NT2/D1 (cell line): ENCODE data around the gene UBTD2.

Experiments
- DNase-seq: peaks from one replicate; pipeline ENCODE4 v3.0.0-alpha.2; 2011; ENCODE audit warnings: low read depth, low spot score
- H3K27me3 ChIP-seq: 2 replicates; pipeline ENCODE4 v1.6.0; 2011; ENCODE audit warnings: mild to moderate bottlenecking; ENCODE audit not compliant: insufficient read length, insufficient read depth
- H3K36me3 ChIP-seq: 2 replicates; pipeline ENCODE4 v1.6.1; 2011; ENCODE audit warnings: mild to moderate bottlenecking, low read length, mixed read lengths; ENCODE audit not compliant: insufficient read depth, insufficient read length
- H3K4me1 ChIP-seq: 2 replicates; pipeline ENCODE4 v1.5.1; 2011; ENCODE audit not compliant: insufficient read depth, insufficient read length
- H3K4me3 ChIP-seq: 2 replicates; pipeline ENCODE4 v1.5.1; 2011; ENCODE audit warnings: low read depth; ENCODE audit not compliant: insufficient read length
- H3K9ac ChIP-seq: 2 replicates; pipeline ENCODE4 v1.6.0; 2011; ENCODE audit warnings: low read depth; ENCODE audit not compliant: insufficient read length
- H3K9me3 ChIP-seq: 2 replicates; pipeline ENCODE4 v1.5.1; 2011; ENCODE audit warnings: mild to moderate bottlenecking, low read length; ENCODE audit not compliant: insufficient read depth
- SUZ12 ChIP-seq: IDR thresholded peaks from 2 replicates; pipeline ENCODE4 v1.6.1; 2011; ENCODE audit not compliant: insufficient read length, insufficient read depth; ENCODE audit errors: extremely low read depth
- YY1 ChIP-seq: IDR thresholded peaks from 2 replicates; pipeline ENCODE4 v1.6.1; 2011; ENCODE audit not compliant: insufficient read length, insufficient read depth
- ZNF274 ChIP-seq: IDR thresholded peaks from 2 replicates; pipeline ENCODE4 v1.6.1; 2011; ENCODE audit warnings: mild to moderate bottlenecking, low read depth, low read length

Gene UBTD2

DNA sequence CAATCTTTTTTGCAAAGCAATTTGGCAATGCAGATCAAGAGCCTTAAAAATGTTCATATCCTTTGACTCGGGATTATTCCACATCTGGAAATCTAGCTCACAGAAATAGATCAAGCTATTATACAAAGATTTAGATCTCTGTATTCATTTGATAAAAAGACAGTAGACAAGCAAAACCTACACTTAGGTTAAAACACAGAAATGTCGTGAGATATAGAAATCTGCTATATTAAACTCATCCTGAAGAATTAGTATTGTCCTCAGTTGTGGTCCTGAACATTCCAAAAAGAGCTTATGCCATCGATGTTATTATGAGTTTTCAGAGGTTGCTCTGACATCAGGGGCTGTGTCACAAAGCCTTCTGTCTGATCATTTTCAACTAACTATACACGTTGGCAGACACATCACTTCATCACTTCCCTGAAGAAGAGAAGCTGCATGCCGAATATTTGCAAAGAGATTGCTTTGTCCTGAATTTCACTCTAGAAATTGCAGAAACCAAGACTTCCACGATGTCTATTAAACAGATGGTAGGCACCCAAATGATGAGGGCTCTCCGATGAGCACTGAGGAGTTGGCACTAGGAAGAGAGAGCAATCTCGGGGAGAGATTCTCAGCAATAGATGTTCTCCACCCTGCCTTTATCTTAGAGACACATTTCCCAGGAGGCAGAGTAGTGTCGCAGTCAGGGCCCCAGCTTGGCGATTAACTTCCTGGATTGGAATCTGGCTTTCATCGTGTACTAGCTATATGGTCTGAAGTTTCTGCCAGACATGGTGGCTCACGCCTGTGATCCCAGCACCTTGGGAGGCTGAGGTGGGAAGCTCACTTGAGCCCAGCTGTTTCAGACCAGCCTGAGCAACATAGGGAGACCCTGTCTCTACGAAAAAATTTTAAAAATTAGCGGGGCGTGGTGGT lies 1.9 kb upstream of the UBTD2 start:
- Histone ChIP-seq H3K4me1 (no peaks in the 10 kb centered on the region), H3K9ac (no peak overlapping the region), H3K9me3 (no peaks in the 10 kb centered on the region), H3K36me3 (peaks cover 4% of the 10 kb centered on the region), H3K27me3 (no peaks in the 10 kb centered on the region), H3K4me3 (no peak overlapping the region)
- DNase-seq, result no peak
- TF ChIP-seq ZNF274 (no peak), SUZ12 (no peak), YY1 (no peak)

GRCh38 chr5:172284611-172284980 lies 1.0 kb upstream of the UBTD2 start:
- no peak for DNase-seq
- Histone ChIP-seq H3K36me3 (peaks cover 4% of the 10 kb centered on the region), H3K4me3 (peak overlapping the region; percentile 72), H3K27me3 (no peaks in the 10 kb centered on the region), H3K4me1 (no peaks in the 10 kb centered on the region), H3K9me3 (no peaks in the 10 kb centered on the region), H3K9ac (peak overlapping the region; percentile 85)
- TF ChIP-seq YY1 (no peak), SUZ12 (no peak), ZNF274 (no peak)

DNA sequence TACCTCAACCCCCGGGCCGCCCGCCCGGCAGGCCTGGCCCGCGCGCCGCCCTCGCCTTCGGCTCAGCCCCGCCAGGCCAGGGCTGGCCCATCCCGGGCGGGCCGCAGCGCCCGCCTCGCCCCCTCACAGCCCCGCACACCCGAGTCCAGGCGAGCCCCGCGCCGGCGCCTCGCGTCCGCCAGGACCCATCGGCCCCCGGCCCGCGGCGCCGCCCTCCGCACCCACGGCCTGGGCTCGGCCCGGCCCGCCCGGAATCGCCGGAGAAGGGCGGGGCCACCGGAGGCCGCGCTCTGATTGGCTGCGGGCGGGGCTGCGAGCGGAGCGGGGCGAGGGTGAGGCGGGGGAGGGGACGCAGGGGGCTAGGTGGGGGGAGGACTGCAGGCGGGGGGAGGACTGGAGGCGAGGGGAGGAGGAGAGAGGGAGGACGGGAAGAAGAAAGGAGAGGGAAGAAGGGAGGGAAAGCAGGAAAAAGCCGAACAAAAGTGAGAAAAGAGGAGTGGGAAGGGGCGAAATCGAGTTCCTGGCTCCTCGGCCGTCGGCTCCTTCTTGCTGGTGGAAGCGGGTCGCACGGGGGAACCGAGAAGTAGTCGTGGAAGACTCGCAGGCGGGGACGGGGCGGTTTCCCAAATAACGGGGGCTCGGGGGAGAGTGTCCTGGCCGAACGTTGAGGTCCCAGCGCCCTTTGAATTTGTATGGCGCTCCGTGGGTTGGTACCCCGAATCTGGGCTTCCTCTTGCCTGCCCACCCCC lies 472 bp upstream of the UBTD2 start:
- no peak for TF ChIP-seq ZNF274
- TF ChIP-seq YY1, result no peak
- no peak for TF ChIP-seq SUZ12
- H3K9me3 ChIP-seq, result no peaks in the 10 kb centered on the region
- H3K4me3 ChIP-seq, result peak overlapping the region; percentile 72
- H3K9ac ChIP-seq, result peak overlapping the region; percentile 85
- peak; percentile 51 for DNase-seq
- H3K27me3 ChIP-seq, result no peaks in the 10 kb centered on the region
- peaks cover 4% of the 10 kb centered on the region for H3K36me3 ChIP-seq
- H3K4me1 ChIP-seq, result no peaks in the 10 kb centered on the region

DNA sequence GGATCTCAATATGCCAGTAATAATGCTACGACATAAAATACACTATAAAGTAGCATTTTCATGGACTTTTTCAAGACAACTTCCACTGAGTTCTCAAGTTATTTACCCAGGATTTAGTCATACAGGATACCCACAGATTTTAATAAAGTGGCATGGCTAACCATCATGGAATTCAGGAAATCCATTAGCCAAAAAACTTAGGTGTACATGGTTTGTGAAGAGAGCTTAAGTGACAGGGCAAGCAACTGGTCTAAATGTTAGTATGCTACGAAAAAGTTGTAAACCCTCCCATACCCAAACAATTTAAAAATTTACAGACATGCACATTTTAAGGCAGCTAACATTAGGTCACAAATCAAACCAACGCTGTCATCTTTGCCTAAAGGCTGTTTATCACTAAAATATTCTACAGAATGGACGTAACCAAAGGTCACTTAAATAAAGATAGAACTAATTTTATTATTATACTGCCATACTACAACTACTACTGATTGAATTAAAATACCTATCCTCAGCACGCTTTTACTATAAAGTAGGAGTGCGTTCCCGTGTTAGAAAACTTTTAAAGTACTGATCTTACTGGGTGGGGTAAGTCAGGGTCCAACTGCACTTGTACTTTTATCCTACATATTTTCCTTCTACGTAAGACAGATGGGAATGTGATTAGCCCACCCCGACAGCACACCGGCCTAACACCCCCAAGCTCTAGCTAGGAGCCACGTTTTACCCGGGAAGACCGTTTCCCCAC lies 1.1 kb downstream of the UBTD2 start:
- H3K36me3 ChIP-seq, result peaks cover 4% of the 10 kb centered on the region
- TF ChIP-seq ZNF274, result no peak
- no peak for TF ChIP-seq YY1
- no peak for TF ChIP-seq SUZ12
- no peak for DNase-seq
- H3K9ac ChIP-seq, result peak overlapping the region; percentile 82
- peak overlapping the region; percentile 68 for H3K4me3 ChIP-seq
- H3K4me1 ChIP-seq, result no peaks in the 10 kb centered on the region
- no peaks in the 10 kb centered on the region for H3K27me3 ChIP-seq
- no peaks in the 10 kb centered on the region for H3K9me3 ChIP-seq

- peaks cover 7% of the 10 kb centered on the region for H3K36me3 ChIP-seq
- H3K9ac ChIP-seq, result peak overlapping the region; percentile 42
- H3K9me3 ChIP-seq, result no peaks in the 10 kb centered on the region
- no peak for TF ChIP-seq SUZ12
- TF ChIP-seq ZNF274, result no peak
- TF ChIP-seq YY1, result no peak
- H3K4me1 ChIP-seq, result no peaks in the 10 kb centered on the region
- no peaks in the 10 kb centered on the region for H3K27me3 ChIP-seq
- peak overlapping the region; percentile 68 for H3K4me3 ChIP-seq
- DNase-seq, result no peak
These were observed 2.2 kb downstream of the UBTD2 start for GRCh38 chr5:172281346-172281745.

DNA sequence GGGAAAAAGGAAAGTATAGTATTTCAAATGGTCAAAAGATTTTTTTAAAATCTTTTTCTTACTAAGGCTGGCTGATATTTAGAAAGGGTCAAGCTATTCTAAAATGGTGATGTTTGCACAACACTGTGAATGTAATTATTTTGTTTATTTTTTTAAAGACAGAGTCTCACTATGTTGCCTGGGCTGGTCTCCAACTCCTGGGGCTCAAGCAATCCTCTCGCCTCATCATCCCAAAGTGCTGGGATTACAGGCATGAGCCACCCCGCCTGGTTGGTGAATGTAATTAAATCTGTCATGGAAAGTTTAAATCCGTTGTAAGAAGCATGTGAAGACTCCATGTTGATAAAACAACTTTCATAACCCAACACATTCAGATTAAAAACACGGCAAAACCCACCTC lies 2.6 kb downstream of the UBTD2 start:
- peak overlapping the region; percentile 42 for H3K9ac ChIP-seq
- TF ChIP-seq YY1, result no peak
- no peak for TF ChIP-seq ZNF274
- no peak for TF ChIP-seq SUZ12
- H3K36me3 ChIP-seq, result peaks cover 8% of the 10 kb centered on the region
- H3K4me1 ChIP-seq, result no peaks in the 10 kb centered on the region
- H3K27me3 ChIP-seq, result no peaks in the 10 kb centered on the region
- no peak for DNase-seq
- no peaks in the 10 kb centered on the region for H3K9me3 ChIP-seq
- H3K4me3 ChIP-seq, result no peak overlapping the region

GRCh38 chr5:172280317-172280716 lies 3.2 kb downstream of the UBTD2 start:
- Histone ChIP-seq H3K9me3 (no peaks in the 10 kb centered on the region), H3K4me1 (no peaks in the 10 kb centered on the region), H3K9ac (no peak overlapping the region), H3K27me3 (no peaks in the 10 kb centered on the region), H3K4me3 (no peak overlapping the region), H3K36me3 (peaks cover 8% of the 10 kb centered on the region)
- TF ChIP-seq YY1 (no peak), SUZ12 (no peak), ZNF274 (no peak)
- DNase-seq, result no peak
